ENCODE results near the gene HEPACAM.
"Not testable (repeated sequence)": the region's sequence is repeated elsewhere in the genome, so short reads cannot be mapped to it uniquely, and the experiment has no call there.

HEPACAM gene

GRCh38 chr11:124935548-124936514, at the start of gene HEPACAM:
Gene HEPACAM (minus strand): TSS chr11:124936047. CDS start chr11:124936006, 41 bp downstream.
- DNase-seq: no peak

GRCh38 chr11:124984512-124984854, 48.6 kb upstream of the HEPACAM start:
- no peak for DNase-seq

- no peak for DNase-seq
Observed at GRCh38 chr11:124983674-124984511, 48.0 kb upstream of the HEPACAM start.

- no peak for DNase-seq
Observed at GRCh38 chr11:124982043-124982442, 46.2 kb upstream of the HEPACAM start.

- no peak for DNase-seq
Observed at GRCh38 chr11:124978316-124978715, 42.5 kb upstream of the HEPACAM start.

GRCh38 chr11:124977006-124977405, 41.2 kb upstream of the HEPACAM start:
- DNase-seq: no peak

- no peak for DNase-seq
Observed at GRCh38 chr11:124976531-124976930, 40.7 kb upstream of the HEPACAM start.

GRCh38 chr11:124971810-124972209, 36.0 kb upstream of the HEPACAM start:
- DNase-seq: no peak

- no peak for DNase-seq
Observed at GRCh38 chr11:124970925-124971324, 35.1 kb upstream of the HEPACAM start.

- DNase-seq: not testable (repeated sequence)
Observed at GRCh38 chr11:124968197-124968596, 32.4 kb upstream of the HEPACAM start.

- peak; percentile 54 to 75 for DNase-seq
Observed at GRCh38 chr11:124961972-124962609, 26.2 kb upstream of the HEPACAM start.

GRCh38 chr11:124955035-124955434, 19.2 kb upstream of the HEPACAM start:
- no peak for DNase-seq

- no peak for DNase-seq
Observed at GRCh38 chr11:124954590-124954955, 18.7 kb upstream of the HEPACAM start.

- peak; percentile 96 to 99 for DNase-seq
Observed at GRCh38 chr11:124953753-124954589, 18.1 kb upstream of the HEPACAM start, which contains the start of gene CCDC15. Gene CCDC15 (plus strand): TSS chr11:124954202. CDS start chr11:124954733, 531 bp downstream.

- DNase-seq: no peak
Observed at GRCh38 chr11:124951341-124951740, 15.5 kb upstream of the HEPACAM start.

- no peak for DNase-seq
Observed at GRCh38 chr11:124950601-124951330, 14.9 kb upstream of the HEPACAM start.

- DNase-seq: no peak
Observed at GRCh38 chr11:124946735-124947141, 10.9 kb upstream of the HEPACAM start.

- no peak for DNase-seq
Observed at GRCh38 chr11:124945826-124946225, 10.0 kb upstream of the HEPACAM start.

GRCh38 chr11:124944565-124944964, 8.7 kb upstream of the HEPACAM start:
- DNase-seq: no peak

- no peak for DNase-seq
Observed at GRCh38 chr11:124943741-124944140, 7.9 kb upstream of the HEPACAM start.

GRCh38 chr11:124943254-124943616, 7.4 kb upstream of the HEPACAM start:
- no peak for DNase-seq
